B cell (primary cell): Measurements from ENCODE around the gene OR7A10. TPM values are rescaled to one million over a fixed set of nuclear protein-coding genes. Genes with fewer than 3 reads are reported as not detected.

ENCODE experiments used
- ATAC-seq: fragments of 200-7000 bp; cut with Tn5 transposase; one replicate; pipeline ENCODE4 v1.10.0; 2021; ENCODE audit warnings: low read depth, mild to moderate bottlenecking, moderate number of reproducible peaks, moderate library complexity
- CTCF ChIA-PET: fragments of 350-600 bp; sonication (Branson Sonifier 250); formaldehyde crosslinking; loops from one replicate; lab custom pipeline; 2021; ENCODE audit warnings: antibody characterized with exemption, inconsistent platforms; lab: Charles Lee
- POLR2A ChIA-PET: fragments of 350-600 bp; sonication (Branson Sonifier 250); formaldehyde crosslinking; loops from one replicate; lab custom pipeline; 2021; ENCODE audit warnings: antibody characterized with exemption; lab: Charles Lee
- DNase-seq: peaks from one replicate; pipeline ENCODE4 v3.0.0; 2013
- H2AFZ ChIP-seq: 2 replicates; pipeline ENCODE4 v1.6.1; 2012; ENCODE audit warnings: mild to moderate bottlenecking, low read depth, low read length; ENCODE audit not compliant: insufficient read depth, poor library complexity, severe bottlenecking
- H3K27ac ChIP-seq, 2 donors: 1 replicate in 1 of 2; 2 replicates in 1 of 2; pipeline ENCODE4 v1.5.1; 2012 to 2013; ENCODE audit warnings: low read length in 2 of 2, mild to moderate bottlenecking in 2 of 2, moderate library complexity in 1 of 2
- H3K27me3 ChIP-seq, 4 experiments: fragments of 200-600 bp in 1 of 4; sonication (generic) in 1 of 4; replicated peaks in 1 of 4; 1 replicate in 2 of 4; 2 replicates in 2 of 4; pipeline versions ENCODE4 v1.6.1 to v1.7.0; 2013 to 2016; ENCODE audit warnings: low read length in 3 of 4, mild to moderate bottlenecking in 2 of 4, mixed read lengths in 1 of 4, moderate library complexity in 1 of 4; ENCODE audit not compliant: insufficient read depth in 4 of 4, control insufficient read depth in 3 of 4; ENCODE audit errors: control extremely low read depth in 1 of 4
- H3K36me3 ChIP-seq, 2 experiments: replicated peaks in 1 of 2; 1 replicate in 1 of 2; 2 replicates in 1 of 2; pipeline versions ENCODE4 v1.6.1 to v1.7.1; 2013; ENCODE audit warnings: low read length in 1 of 2; ENCODE audit not compliant: insufficient read depth in 2 of 2, control insufficient read depth in 1 of 2; ENCODE audit errors: control extremely low read depth in 1 of 2, extremely low read depth in 1 of 2
- H3K4me1 ChIP-seq, 2 donors: fragments of 200-600 bp in 1 of 2; sonication (generic) in 1 of 2; 1 replicate in 1 of 2; 2 replicates in 1 of 2; pipeline versions ENCODE4 v1.5.1 to v1.6.1; 2013 to 2017; ENCODE audit warnings: low read length in 2 of 2; ENCODE audit not compliant: control insufficient read depth in 2 of 2, insufficient read depth in 2 of 2
- H3K4me2 ChIP-seq: replicated peaks from 2 replicates; pipeline ENCODE3; 2012; ENCODE audit warnings: mild to moderate bottlenecking, low read depth, low read length; ENCODE audit not compliant: poor library complexity, severe bottlenecking
- H3K4me3 ChIP-seq, 5 experiments: fragments of 200-600 bp in 1 of 5; sonication (generic) in 1 of 5; 1 replicate in 3 of 5; 2 replicates in 2 of 5; pipeline versions ENCODE4 v1.5.1 to v1.7.0; 2011 to 2016; ENCODE audit warnings: low read length in 4 of 5, mild to moderate bottlenecking in 4 of 5, low read depth in 2 of 5, control low read depth in 1 of 5, moderate library complexity in 1 of 5; ENCODE audit not compliant: insufficient read depth in 1 of 5; ENCODE audit errors: control extremely low read depth in 1 of 5, extremely low read depth in 1 of 5
- H3K79me2 ChIP-seq: fragments of 200-600 bp; sonication (generic); one replicate; pipeline ENCODE4 v1.6.0; 2016; ENCODE audit warnings: low read length; ENCODE audit not compliant: control insufficient read depth, insufficient read depth
- H3K9ac ChIP-seq: fragments of 200-600 bp; sonication (generic); 2 replicates; pipeline ENCODE4 v1.6.1; 2017; ENCODE audit warnings: mild to moderate bottlenecking, low read length, moderate library complexity
- H3K9me3 ChIP-seq, 3 donors: one replicate each; pipeline versions ENCODE4 v1.6.1 to v1.7.1; 2013; ENCODE audit warnings: low read length in 2 of 3; ENCODE audit not compliant: control insufficient read depth in 2 of 3, insufficient read depth in 1 of 3; ENCODE audit errors: control extremely low read depth in 1 of 3
- H4K20me1 ChIP-seq: 2 replicates; pipeline ENCODE4 v1.6.0; 2012; ENCODE audit warnings: mild to moderate bottlenecking, low read length; ENCODE audit not compliant: insufficient read depth, control insufficient read depth, poor library complexity, severe bottlenecking
- H3K27ac Mint-ChIP-seq: one replicate; pipeline ENCODE4 v1.8.0; 2021; ENCODE audit warnings: mixed read lengths
- H3K27me3 Mint-ChIP-seq: one replicate; pipeline ENCODE4 v1.8.0; 2021; ENCODE audit warnings: mixed read lengths
- H3K4me1 Mint-ChIP-seq: one replicate; pipeline ENCODE4 v1.8.0; 2021; ENCODE audit warnings: mixed read lengths
- H3K4me3 Mint-ChIP-seq: one replicate; pipeline ENCODE4 v1.8.0; 2021; ENCODE audit warnings: mixed read lengths
- H3K9me3 Mint-ChIP-seq: one replicate; pipeline ENCODE4 v1.8.0; 2022; ENCODE audit warnings: mixed read lengths; ENCODE audit not compliant: insufficient read depth
- EZH2 ChIP-seq: IDR thresholded peaks from 2 replicates; pipeline ENCODE4 v1.6.1; 2012; ENCODE audit warnings: borderline replicate concordance, low read depth, mild to moderate bottlenecking, moderate library complexity, low read length; ENCODE audit not compliant: insufficient read depth, poor library complexity, severe bottlenecking
- WGBS: methylation state at CpG from one replicate; pipeline ENCODE4 v1.1.5; 2013; ENCODE audit warnings: missing lambda C conversion rate; ENCODE audit not compliant: insufficient coverage; 5-methylcytosine and 5-hydroxymethylcytosine counted together
- intact Hi-C: fragments of 100-400 bp; cut with micrococcal nuclease; formaldehyde crosslinking; loops from one replicate; pipeline ENCODE4 v1.10.0; 2022
- polyA plus RNA-seq: library from polyadenylated mRNA; depleted of rRNA; stranded (reverse); fragments of >200 nt; gene quantifications from 2 replicates; pipeline ENCODE4 v1.2.3, GENCODE V29; 2012
- total RNA-seq, 2 donors: library from RNA; stranded (reverse); fragments of 120-200 nt in 1 of 2; gene quantifications; 1 replicate in 1 of 2; 2 replicates in 1 of 2; pipeline versions ENCODE4 v1.2.3 to v1.2.4, GENCODE V29; 2013 to 2022
- TF ChIP-seq, protein P1 (sequence below): fragments of 200-600 bp; IDR thresholded peaks from one replicate; pipeline ENCODE4 v1.8.0; 2022; ENCODE audit warnings: antibody characterized with exemption, mild to moderate bottlenecking

The OR7A10 gene
- total and polyA plus RNA-seq, 2 donors (not counting 1 experiment from before 2014, with no cell fraction given) = not detected

DNA sequence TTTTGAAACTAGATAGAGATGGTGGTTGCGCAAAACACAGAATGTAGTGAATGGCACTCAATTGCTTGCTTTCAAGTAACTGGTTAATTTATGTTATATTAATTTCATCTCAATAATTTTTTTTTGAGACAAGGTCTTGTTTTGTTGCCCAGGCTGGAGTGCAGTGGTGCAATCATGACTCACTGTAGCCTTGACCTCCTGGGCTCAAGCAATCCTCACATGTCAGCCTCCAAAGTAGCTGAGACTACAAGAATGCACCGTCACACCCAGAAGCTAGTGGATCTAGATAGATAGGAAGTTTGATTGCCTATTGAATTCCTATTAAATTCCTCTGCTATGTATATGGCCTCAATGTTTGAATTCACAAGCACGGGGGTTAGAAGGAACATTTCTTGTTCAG is 44.0 kb downstream of the OR7A10 start:
- H3K27ac Mint-ChIP-seq = no peak overlapping the region
- no peak overlapping the region for H3K4me3 ChIP-seq
- no peak overlapping the region for H3K4me3 Mint-ChIP-seq
- no peaks in the 10 kb centered on the region for H3K4me1 ChIP-seq
- H3K79me2 ChIP-seq = no peaks in the 10 kb centered on the region
- no peaks in the 10 kb centered on the region for H4K20me1 ChIP-seq
- H3K4me2 ChIP-seq = no peak overlapping the region
- H3K9me3 Mint-ChIP-seq = no peaks in the 10 kb centered on the region
- no peaks in the 10 kb centered on the region for H3K27me3 ChIP-seq
- POLR2A ChIA-PET = no interaction called here
- no peak for ATAC-seq
- H2AFZ ChIP-seq = no peak overlapping the region
- 100% methylated on average over 1 of the region's 3 CpGs for WGBS
- no peak overlapping the region for H3K9ac ChIP-seq
- H3K4me1 Mint-ChIP-seq = no peaks in the 10 kb centered on the region
- H3K27ac ChIP-seq = no peak overlapping the region
- H3K27me3 Mint-ChIP-seq = peaks cover 15% of the 10 kb centered on the region
- DNase-seq = no peak
- no peaks in the 10 kb centered on the region for H3K36me3 ChIP-seq
- H3K9me3 ChIP-seq = no peaks in the 10 kb centered on the region
- intact Hi-C loops = no loop called here
- TF ChIP-seq, protein P1, sequence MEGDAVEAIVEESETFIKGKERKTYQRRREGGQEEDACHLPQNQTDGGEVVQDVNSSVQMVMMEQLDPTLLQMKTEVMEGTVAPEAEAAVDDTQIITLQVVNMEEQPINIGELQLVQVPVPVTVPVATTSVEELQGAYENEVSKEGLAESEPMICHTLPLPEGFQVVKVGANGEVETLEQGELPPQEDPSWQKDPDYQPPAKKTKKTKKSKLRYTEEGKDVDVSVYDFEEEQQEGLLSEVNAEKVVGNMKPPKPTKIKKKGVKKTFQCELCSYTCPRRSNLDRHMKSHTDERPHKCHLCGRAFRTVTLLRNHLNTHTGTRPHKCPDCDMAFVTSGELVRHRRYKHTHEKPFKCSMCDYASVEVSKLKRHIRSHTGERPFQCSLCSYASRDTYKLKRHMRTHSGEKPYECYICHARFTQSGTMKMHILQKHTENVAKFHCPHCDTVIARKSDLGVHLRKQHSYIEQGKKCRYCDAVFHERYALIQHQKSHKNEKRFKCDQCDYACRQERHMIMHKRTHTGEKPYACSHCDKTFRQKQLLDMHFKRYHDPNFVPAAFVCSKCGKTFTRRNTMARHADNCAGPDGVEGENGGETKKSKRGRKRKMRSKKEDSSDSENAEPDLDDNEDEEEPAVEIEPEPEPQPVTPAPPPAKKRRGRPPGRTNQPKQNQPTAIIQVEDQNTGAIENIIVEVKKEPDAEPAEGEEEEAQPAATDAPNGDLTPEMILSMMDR = no peak
- no peak for TF ChIP-seq EZH2
- CTCF ChIA-PET = no interaction called here

DNA sequence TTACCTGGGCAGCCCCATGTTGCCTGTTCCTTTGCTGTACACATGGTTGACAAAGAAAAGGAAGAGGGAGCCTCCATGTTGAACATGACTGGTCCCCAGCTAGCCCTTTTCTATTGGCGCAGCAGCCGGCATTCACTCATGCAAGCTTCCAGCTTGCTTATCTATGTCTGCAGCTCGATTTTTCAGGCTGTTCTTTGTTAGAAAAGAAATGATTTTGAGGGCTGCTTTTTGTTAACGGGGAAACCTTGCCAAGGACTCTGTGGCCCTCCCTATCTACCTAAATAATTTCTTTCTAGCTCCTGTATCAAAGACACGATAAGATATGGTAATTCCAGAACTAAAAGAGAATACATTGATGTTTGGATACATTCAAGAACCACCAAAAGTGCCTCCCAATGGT is 50.0 kb downstream of the OR7A10 start:
- no peak overlapping the region for H3K4me3 Mint-ChIP-seq
- no peaks in the 10 kb centered on the region for H3K36me3 ChIP-seq
- H3K27ac ChIP-seq = no peak overlapping the region
- H3K9me3 Mint-ChIP-seq = no peaks in the 10 kb centered on the region
- no peaks in the 10 kb centered on the region for H3K79me2 ChIP-seq
- H2AFZ ChIP-seq = no peak overlapping the region
- H3K4me1 Mint-ChIP-seq = no peaks in the 10 kb centered on the region
- DNase-seq = no peak
- no peaks in the 10 kb centered on the region for H4K20me1 ChIP-seq
- no peak overlapping the region for H3K4me3 ChIP-seq
- TF ChIP-seq EZH2 = no peak
- TF ChIP-seq, protein P1 = no peak
- no peak overlapping the region for H3K27ac Mint-ChIP-seq
- intact Hi-C loops = no loop called here
- ChIA-PET CTCF (no interaction called here), POLR2A (no interaction called here)
- WGBS = no CpG with 5 or more reads among the region's 5 CpGs
- no peaks in the 10 kb centered on the region for H3K9me3 ChIP-seq
- peaks cover 31% of the 10 kb centered on the region for H3K27me3 Mint-ChIP-seq
- ATAC-seq = no peak
- H3K4me2 ChIP-seq = no peak overlapping the region
- H3K27me3 ChIP-seq = peaks cover 0 to 4% (median 2%) of the 10 kb centered on the region in 4 experiments
- H3K4me1 ChIP-seq = no peaks in the 10 kb centered on the region
- no peak overlapping the region for H3K9ac ChIP-seq
